GM19023 (cell line): ENCODE measurements around the gene MRM2.

Experiments
- ATAC-seq: cut with Tn5 transposase; IDR thresholded peaks from one replicate; pipeline ENCODE4 v1.9.1; 2021; ENCODE audit warnings: mild to moderate bottlenecking, moderate library complexity; ENCODE audit not compliant: unreplicated experiment

The MRM2 gene

DNA sequence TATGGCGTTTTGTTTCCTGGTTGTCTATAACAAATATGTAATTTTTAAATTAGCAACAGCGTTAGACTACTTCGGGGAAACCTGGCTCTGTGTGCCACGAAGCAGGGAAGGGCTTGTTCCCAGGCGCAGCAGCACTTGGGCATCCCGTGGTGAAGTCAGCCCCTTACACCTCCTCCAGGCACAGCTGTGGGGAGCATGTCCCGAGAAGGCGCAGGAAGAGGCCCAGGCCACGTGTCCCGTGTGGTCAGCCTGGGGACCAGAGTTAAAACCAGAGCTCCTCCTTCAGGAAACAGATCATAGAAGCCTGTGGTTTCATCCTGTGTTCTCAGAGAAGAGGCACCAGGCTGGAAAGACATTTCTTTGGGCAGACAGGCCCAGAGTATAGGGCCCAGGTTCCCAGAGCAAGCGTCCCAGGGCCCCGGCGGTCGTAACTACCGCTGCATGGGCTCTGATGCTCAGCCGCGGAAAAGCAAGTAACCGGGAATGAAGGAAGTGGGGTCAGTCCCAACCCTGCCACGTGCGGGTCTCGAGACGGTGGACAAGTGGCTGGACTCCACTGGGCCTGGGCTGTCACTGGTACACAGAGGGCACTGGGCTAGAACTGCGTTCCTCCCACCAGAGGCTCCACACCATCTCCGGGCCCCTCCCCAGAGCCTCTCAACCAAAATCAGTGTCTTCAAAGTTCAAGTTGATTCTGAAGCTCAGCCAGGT is 7.1 kb upstream of the MRM2 start:
- ATAC-seq = no peak

DNA sequence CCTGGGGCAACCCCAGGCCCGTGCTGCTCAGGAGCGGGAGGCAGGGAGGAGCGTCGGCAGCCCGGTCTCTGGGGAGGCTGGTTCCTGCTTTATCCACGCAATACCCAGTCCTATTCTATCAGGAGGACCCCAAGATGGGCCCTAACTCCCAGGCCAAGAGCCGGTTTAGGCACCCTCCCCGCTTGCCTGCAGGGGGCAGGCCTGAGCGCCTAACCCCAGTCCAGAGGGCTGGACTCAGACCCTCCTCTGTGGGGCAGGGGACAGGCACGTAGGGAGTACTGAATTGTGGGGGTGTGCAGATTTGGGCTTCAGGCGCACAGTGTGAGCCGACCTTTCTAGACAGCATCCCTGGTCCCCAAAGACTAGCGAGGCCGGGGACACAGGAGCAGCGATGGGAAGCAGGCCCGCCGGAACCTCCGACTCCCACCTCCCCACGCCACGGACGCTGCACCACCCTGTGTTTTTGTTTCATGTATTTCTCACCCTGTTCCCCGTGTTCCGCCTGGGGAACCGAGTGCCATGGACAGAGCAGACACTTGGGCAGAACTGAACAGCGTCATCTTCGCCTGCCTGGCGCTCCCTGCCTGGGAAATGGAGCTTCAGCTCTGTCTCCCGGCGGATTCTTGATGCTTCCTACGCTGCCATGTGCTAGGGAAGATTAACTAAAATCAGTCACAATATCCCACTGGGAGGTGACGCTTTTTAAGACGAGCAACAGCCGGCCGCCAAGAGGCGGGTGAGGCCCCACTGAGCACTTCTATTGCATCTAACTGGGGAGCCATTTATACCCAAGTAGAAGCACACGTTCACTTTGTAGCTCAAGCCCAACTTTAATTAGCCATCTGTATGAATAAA is 5.4 kb upstream of the MRM2 start:
- no peak for ATAC-seq

GRCh38 chr7:2245883-2246675 is 4.1 kb upstream of the MRM2 start:
- ATAC-seq = no peak

DNA sequence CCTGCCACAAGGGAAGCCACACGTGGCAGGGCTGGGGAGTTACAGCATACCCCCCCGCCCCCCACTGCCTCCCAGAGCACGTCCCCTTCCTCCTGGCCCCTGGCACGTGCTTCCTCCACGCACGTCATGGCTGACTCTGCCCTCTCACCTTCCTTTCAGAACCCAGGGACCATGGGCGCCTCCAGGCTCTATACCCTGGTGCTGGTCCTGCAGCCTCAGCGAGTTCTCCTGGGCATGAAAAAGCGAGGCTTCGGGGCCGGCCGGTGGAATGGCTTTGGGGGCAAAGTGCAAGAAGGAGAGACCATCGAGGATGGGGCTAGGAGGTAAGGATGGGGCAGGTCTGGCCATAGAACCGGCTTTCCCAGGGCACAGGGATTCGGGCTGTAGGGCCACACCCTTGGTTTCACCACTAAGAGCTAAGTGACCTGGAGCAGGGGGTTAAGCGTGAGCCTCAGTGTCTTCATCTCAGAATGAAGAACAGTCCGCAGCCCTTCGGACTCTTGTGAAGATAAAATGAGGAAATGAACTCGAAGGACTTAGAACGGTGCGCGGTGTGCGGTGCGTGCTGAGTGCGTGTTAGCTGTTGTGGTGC is 2.5 kb upstream of the MRM2 start:
- ATAC-seq = no peak

DNA sequence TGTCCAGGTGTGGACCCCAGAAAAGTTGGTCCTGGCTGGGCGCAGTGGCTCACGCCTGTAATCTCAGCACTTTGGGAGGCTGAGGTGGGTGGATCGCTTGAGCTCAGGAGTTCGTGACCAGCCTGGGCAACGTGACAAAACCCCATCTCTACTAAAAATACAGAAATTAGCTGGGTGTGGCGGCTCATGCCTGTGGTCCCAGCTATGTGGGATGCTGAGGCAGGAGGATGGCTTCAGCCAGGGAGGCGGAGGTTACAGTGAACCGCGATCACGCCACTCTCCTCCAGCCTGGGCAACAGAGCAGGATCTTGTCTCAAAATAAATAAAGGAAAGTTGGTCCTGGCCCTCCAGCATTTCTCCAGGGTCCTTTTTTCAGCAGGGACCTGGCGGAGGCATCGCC is 1.5 kb upstream of the MRM2 start:
- ATAC-seq = no peak

DNA sequence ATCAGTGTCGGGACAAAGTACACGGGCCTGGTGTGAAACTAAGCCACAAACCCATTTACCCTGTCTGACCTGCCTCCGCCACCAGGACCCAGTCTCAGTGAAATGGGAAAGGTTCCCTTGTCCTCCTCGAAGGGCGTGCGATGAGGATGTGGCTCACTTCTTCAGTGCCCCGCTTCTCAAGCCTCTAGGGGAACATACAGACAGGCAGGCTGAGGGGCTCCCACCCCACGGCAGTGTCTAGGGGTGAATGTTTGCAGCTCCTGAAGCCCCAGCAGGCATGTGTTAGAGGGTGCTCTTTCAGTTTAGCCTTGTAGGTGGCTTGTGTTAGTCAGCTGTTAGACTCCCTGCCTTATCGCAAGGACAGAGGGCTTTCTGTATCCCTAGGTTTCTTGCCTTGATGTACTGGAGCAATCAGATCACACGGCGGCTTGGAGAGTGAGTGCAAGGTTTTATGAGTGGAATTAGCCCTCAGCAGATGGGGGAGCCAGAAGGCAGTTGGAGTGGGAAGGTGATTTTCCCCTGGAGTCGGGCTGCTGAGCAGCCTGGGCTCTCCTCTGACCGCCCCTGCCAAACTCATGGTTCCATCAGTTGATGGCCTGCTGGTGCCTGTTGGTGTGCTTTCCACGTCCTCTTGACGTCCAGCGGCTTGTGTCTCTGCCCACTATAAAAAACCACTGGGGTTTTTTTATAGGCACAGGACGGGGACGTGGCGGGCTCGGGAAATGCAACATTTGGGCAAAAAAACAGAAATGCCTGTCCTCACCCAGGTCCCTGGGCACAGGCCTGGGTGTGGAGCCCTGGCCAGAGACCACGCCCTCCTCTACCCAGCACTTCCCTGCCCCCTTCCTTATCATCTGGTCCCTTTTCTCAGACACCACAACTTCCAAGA is 780 bp upstream of the MRM2 start:
- ATAC-seq = peak; percentile 13

- ATAC-seq = no peak
Measured at GRCh38 chr7:2239242-2239641, 2.8 kb downstream of the MRM2 start.

DNA sequence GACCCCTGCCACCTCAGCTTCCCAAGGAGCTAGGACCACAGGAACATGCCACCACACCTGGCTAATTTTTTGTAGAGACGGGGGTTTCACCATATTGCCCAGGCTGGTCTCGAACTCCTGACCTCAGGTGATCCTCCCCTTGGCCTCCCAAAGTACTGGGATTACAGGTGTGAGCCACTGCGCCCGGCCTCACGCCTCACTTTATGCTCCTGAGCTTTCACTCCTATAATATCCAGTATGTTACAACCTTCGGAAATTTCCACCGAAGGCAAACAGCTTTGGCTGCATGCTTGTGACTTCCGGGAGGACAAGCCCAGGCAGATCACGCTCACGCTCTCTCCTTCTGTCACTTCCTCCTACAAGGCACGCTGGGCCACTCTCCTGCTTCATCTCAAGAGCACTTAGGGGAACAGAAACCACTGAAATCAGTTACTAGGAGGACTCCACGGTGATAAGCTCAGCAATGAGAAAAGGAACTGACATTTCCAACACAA is 4.8 kb downstream of the MRM2 start:
- ATAC-seq = peak; percentile 56

DNA sequence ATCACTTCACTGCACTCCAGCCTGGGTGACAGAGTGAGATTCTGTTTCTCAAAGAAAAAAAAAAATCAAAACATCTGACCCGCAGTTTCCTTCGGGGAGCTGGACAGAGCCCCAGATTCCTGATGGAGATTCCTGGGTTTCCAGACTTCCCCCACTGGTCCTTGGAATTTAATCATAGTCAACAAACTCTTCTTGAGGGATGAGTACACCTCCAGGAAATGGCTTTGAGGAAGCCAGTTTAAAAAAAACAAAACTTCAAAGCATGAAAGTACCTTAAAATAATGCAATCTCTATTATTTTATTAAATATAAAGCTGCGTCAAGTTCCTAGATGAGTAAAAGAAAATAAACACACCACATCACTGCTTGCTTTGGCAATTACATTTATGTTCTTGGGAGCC is 8.1 kb downstream of the MRM2 start:
- ATAC-seq = no peak

DNA sequence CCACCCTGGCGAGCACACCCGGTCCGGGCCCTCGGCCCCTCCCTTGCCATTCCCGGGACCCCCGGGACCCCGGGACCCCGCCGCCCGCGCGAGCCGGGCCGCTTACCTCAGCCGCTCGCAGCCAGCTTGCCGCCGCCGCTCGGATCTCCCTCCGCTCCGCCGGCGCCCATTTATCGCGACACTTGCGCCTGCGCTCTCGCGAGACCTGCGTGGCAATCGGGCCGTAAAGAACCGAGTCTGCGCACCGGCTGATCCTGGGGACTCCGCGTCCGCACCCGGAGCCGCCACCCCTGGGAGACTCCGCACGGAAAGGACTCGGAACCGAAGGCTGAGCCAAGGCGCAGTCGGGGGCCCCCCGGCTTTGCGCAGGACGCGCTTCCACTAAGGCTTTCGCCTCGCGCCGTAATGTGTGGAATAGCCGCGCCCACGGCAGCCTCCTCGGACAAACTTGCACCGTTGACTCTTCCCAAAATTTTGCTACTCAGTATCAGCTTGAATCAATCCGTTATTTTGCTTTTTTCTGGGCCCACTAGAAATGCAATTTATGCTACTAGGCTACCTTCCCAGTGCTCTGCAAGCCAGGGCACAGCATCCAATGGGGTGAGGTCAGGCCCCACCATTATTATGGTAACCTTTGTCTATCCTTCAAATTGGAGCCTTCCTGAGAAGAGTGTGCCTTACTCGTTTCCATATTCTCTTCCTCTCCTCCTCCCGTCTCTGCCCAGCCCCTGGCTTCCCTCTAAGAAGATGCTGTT is 9.1 kb downstream of the MRM2 start, which contains the start of gene MAD1L1:
Gene MAD1L1 (minus strand): TSS at position 180 of the 755 bp plus-strand sequence. CDS start 2,812 bp downstream, outside the sequence.
- ATAC-seq = peak; percentile 74

GRCh38 chr7:2231992-2232765 is 9.8 kb downstream of the MRM2 start:
- ATAC-seq = peak; percentile 33

DNA sequence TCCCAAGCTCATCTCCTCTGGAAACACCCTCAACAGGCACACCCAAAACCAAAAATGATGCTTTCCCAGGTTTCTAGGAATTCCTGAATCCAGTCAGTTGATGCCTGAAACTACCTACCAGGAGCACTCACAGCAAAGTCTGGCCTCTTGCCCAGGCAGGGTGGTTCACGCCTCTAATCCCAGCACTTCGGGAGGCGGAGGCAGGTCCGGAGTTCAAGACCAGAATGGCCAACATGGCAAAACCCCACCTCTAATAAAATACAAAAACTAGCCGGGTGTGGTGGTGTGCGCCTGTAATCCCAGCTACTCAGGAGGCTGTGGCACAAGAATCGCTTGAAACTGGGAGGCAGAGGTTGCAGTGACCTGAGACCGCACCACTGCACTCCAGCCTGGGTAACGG is 11.1 kb downstream of the MRM2 start:
- ATAC-seq = no peak

GRCh38 chr7:2230226-2230625 is 11.8 kb downstream of the MRM2 start:
- ATAC-seq = no peak

DNA sequence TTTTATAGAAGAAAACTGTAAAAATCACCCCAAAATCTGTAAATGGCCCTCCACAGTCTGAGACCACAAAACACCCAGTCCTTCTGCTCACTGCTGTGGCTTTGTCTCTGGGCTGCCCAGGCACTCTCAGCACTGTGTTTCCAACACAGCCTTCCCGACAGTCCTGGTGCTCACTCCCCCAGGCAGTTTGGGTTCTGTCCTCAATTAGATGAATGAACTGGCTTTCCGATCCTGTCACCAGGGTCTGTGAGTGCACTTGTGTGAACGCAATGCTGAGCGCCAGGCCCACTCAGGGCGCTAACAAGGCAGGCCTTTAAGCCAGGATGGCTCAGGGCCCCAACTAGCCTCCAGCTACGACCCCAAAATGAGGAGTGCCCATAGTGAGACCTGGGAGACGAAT is 12.5 kb downstream of the MRM2 start:
- no peak for ATAC-seq

GRCh38 chr7:2228921-2229320 is 13.1 kb downstream of the MRM2 start:
- ATAC-seq = no peak

- no peak for ATAC-seq
Measured at GRCh38 chr7:2227699-2228098, 14.3 kb downstream of the MRM2 start.

- no peak for ATAC-seq
Measured at GRCh38 chr7:2225830-2226229, 16.2 kb downstream of the MRM2 start.

DNA sequence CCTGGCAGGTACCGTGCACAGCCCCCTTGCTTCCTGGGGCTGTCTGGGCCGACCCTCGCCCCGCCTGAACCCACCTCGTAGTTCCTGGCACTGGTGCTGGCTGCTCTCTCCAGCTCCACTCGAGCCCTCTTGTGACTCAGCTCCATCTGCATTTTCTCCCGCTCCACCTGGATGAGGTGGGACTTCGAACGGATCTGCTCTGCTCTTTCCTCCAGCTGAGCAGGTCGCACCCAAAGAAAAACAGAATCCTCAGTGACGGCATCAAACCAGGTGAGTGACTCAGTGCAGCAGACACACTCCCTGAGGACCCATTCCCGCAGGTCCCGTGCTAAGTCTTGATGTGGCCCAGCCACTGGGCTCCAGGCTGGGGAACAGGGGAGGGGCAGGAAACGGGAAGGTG is 16.7 kb downstream of the MRM2 start:
- ATAC-seq = no peak
